ENCODE measurements around the gene TTC3.
"Not testable (repeated sequence)": the region's sequence is repeated elsewhere in the genome, so short reads cannot be mapped to it uniquely, and the experiment has no call there.

The TTC3 gene, protein sequence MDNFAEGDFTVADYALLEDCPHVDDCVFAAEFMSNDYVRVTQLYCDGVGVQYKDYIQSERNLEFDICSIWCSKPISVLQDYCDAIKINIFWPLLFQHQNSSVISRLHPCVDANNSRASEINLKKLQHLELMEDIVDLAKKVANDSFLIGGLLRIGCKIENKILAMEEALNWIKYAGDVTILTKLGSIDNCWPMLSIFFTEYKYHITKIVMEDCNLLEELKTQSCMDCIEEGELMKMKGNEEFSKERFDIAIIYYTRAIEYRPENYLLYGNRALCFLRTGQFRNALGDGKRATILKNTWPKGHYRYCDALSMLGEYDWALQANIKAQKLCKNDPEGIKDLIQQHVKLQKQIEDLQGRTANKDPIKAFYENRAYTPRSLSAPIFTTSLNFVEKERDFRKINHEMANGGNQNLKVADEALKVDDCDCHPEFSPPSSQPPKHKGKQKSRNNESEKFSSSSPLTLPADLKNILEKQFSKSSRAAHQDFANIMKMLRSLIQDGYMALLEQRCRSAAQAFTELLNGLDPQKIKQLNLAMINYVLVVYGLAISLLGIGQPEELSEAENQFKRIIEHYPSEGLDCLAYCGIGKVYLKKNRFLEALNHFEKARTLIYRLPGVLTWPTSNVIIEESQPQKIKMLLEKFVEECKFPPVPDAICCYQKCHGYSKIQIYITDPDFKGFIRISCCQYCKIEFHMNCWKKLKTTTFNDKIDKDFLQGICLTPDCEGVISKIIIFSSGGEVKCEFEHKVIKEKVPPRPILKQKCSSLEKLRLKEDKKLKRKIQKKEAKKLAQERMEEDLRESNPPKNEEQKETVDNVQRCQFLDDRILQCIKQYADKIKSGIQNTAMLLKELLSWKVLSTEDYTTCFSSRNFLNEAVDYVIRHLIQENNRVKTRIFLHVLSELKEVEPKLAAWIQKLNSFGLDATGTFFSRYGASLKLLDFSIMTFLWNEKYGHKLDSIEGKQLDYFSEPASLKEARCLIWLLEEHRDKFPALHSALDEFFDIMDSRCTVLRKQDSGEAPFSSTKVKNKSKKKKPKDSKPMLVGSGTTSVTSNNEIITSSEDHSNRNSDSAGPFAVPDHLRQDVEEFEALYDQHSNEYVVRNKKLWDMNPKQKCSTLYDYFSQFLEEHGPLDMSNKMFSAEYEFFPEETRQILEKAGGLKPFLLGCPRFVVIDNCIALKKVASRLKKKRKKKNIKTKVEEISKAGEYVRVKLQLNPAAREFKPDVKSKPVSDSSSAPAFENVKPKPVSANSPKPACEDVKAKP (N-terminal part only)

GRCh38 chr21:37072988-37073416 is at the start of gene TTC3, which contains the start of gene PIGP:
TTC3 (plus strand) TSS chr21:37073254; CDS start chr21:37087258, 14,004 bp downstream.
PIGP (minus strand) TSS chr21:37073071; CDS start chr21:37072515, 556 bp downstream.
- peak; percentile 98 for DNase-seq (ENCODE audit: low read depth)

DNA sequence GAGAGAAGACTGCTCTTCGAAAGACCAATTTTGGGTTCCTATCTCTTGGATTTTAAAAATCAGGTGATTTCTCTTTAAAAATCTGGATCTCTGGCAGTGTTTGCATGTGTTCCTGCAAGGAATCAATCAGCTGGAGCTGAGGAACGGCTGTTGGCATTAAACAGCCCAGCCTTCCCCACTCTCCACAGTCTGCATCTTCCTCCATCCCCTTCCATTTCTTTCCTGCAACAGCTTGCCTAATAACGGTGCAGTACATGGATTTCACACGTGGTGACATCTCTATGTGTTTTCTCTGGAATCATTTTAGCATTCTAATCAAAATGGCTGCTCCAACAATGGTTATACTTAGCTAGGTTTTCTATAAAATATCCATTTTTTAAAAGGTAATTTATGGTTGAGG is 46.6 kb upstream of the TTC3 start:
- DNase-seq (ENCODE audit: low read depth), result no peak

GRCh38 chr21:37028570-37028969 is 44.5 kb upstream of the TTC3 start:
- DNase-seq (ENCODE audit: low read depth), result no peak

GRCh38 chr21:37030864-37031263 is 42.2 kb upstream of the TTC3 start:
- DNase-seq (ENCODE audit: low read depth), result no peak

GRCh38 chr21:37032293-37032692 is 40.8 kb upstream of the TTC3 start:
- DNase-seq (ENCODE audit: low read depth), result no peak

GRCh38 chr21:37032877-37033471 is 40.1 kb upstream of the TTC3 start:
- DNase-seq (ENCODE audit: low read depth), result no peak

DNA sequence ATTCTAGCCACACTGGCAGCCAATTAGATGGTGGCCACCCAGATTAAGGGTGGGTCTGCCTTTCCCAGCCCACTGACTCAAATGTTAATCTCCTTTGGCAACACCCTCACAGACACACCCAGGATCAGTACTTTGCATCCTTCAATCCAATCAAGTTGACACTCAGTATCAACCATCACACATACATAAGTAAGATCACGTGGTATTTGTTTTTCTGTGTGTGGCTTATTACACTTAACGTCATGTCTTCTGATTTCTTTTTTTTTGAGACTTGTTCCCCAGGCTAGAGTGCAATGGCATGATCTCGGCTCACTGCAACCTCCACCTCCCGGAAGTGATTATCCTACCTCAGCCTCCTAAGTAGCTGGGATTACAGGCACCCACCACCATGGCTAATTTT is 38.7 kb upstream of the TTC3 start:
- DNase-seq (ENCODE audit: low read depth), result not testable (repeated sequence)

DNA sequence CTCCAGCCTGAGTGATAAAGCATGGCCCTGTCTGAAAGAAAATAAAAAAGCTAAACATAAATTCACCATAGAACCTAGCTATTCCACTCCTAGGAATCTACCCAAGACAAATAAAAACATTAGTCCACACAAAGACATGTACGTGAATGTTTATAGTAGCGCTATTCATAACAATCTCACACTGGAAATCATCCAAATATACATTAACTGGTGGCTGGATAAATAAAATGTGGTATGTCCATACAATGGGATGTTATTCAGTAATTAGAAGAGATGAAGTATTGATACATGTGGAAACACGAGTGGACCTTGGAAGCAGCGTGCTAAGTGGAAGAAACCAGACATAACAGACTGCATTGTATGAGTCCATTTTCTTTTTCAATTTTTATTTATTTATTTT is 36.9 kb upstream of the TTC3 start:
- DNase-seq (ENCODE audit: low read depth), result no peak

DNA sequence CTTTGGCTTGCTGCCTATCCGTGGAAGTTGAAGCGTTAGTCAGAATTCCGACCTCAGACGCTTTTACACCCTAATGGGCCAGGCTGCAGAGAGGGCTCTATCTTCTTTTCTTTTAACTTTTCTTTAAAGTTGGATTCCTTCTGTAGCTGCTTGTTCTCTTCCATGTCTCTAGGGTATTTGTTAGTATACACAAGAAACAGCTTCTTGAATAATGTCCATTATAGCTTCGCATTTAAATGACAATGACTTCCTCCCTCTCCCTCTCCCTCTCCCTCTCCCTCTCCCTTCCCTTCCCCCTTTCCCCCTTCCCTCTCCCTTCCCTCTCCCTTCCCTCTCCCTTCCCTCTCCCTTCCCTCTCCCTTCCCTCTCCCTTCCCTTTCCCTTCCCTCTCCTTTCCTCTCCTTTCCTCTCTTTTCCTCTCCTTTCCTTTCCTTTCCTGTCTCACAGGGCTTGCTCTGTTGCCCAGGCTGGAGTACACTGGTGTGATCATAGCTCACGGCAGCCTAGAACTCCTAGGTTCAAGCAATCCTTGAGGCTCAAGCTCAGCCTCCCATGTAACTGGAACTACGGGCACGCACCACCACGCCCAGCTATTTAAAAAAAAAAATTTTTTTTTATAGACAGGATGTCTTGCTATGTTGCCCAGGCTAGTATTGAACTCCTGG is 33.5 kb upstream of the TTC3 start:
- DNase-seq (ENCODE audit: low read depth), result no peak

- no peak for DNase-seq (ENCODE audit: low read depth)
These were observed 32.8 kb upstream of the TTC3 start for GRCh38 chr21:37040212-37040611.

DNA sequence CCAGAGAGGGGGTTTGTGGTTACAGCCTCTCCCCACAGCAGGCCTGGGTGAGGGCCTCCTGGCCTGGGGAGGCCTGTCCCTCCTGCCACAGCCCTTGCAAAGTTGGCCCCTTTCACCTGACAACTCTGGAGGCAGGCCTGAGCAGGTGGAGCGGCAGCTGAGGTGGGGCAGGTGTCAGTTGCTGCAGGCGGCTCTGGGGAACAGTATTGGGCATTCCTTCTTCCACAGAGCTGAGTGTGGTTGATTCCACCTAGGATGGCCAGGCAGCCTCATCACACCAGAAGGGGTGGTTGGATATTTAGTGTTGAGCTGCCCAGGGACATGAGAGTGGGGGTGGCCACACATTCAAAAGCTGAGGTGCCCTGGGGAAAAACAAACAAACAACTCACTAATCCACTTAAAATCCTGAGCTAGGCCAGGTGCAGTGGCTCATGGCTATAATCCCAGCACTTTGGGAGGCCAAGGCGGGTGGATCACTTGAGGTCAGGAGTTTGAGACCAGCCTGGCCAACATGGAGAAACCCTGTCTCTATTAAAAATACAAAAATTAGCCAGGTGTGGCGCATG is 31.3 kb upstream of the TTC3 start:
- DNase-seq (ENCODE audit: low read depth), result no peak

DNA sequence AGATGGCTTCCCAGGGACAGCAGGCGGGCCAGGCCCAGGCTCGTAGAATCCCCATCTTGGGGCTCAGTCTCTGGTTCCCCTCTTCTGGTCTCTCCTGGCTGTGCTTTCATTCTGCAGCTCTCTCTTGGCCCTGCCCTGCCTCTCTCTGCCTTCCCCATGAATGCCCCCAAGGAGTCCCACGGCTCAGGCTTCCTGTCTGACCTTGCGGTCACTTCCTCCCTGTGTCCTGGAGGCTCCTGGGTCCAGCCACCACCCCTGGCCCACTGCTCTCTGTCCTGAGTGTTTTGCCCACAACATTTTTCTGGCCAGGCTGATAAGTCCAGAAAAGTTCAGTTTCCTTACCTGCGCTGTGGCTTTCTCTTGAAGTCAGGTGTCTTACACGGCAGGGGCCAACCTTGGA is 29.2 kb upstream of the TTC3 start:
- no peak for DNase-seq (ENCODE audit: low read depth)

DNA sequence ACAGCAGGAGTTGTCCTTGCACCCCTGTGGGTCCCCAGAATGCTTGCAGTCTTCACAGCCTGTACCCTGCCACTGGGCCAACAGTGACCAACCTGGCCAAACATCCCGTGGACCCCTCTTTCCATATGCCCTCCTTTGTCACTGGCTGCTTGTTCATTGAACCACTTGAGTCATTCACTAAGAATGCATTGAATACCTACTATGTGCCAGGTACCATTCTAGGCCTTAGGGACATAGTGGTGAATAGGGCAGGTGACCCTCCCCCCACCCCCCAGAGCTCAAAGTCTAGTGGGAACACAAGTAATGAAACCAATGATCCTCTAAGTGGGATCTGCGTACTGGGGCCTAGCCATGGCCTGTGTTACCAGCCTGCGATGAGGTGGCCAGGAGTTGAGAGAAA is 28.4 kb upstream of the TTC3 start:
- no peak for DNase-seq (ENCODE audit: low read depth)

- DNase-seq (ENCODE audit: low read depth), result no peak
These were observed 27.9 kb upstream of the TTC3 start for GRCh38 chr21:37045149-37045548.

- no peak for DNase-seq (ENCODE audit: low read depth)
These were observed 27.5 kb upstream of the TTC3 start for GRCh38 chr21:37045556-37045955.

- DNase-seq (ENCODE audit: low read depth), result no peak
These were observed 26.0 kb upstream of the TTC3 start for GRCh38 chr21:37047079-37047478.

- not testable (repeated sequence) for DNase-seq (ENCODE audit: low read depth)
These were observed 23.3 kb upstream of the TTC3 start for GRCh38 chr21:37049741-37050140.

- DNase-seq (ENCODE audit: low read depth), result no peak
These were observed 17.7 kb upstream of the TTC3 start for GRCh38 chr21:37055271-37055855.

DNA sequence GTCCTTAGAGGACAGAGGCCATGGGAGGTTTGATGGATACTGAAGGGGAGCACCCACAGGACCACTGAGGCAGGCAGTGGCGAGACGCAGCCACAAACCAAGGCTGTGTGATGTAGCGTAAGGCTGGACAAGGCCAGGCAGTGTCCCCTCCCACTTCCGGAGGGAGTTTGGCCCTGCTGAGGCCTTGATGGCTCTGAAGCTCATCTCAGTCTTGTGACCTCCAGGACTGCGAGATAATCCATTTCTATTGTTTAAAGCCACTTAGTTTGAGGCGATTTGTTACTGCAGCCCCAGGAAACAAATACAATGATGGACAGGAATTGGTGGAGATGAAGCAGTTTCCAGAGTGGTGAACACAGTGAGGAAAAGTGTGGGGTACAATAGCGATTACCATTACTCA is 15.4 kb upstream of the TTC3 start:
- no peak for DNase-seq (ENCODE audit: low read depth)

DNA sequence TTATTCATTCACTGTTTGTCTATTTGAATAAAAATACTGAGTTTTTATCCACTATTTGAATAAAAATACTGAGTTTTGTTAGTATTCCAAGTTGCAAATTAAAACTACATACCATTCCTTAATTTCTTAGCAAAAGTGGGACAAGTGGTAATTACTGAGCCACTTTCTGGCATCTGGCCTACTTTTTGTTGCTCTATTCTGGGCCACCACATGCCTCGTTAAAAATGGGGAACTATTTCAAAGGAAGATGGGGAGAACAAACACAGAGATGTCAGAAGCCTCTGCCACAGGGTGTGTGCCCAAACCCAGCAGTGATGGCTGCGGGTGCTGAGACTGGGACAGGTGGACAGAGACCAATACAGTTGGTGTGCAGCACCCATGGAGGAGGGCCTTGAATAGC is 14.8 kb upstream of the TTC3 start:
- no peak for DNase-seq (ENCODE audit: low read depth)

GRCh38 chr21:37059181-37059580 is 13.9 kb upstream of the TTC3 start:
- DNase-seq (ENCODE audit: low read depth), result no peak

Measured in stimulated activated CD8-positive, alpha-beta memory T cell treated with anti-CD3 and anti-CD28 coated beads, Interleukin-12 subunit alpha, Interleukin-12 subunit beta, amount 100 ng/mL, for 4 hours (primary cell).